GM21717 (cell line): Measurements from ENCODE around the gene TPST2.

Experiments
- ATAC-seq: cut with Tn5 transposase; IDR thresholded peaks from one replicate; pipeline ENCODE4 v1.9.1; 2021; ENCODE audit warnings: mild to moderate bottlenecking, moderate library complexity; ENCODE audit not compliant: unreplicated experiment

Gene TPST2

DNA sequence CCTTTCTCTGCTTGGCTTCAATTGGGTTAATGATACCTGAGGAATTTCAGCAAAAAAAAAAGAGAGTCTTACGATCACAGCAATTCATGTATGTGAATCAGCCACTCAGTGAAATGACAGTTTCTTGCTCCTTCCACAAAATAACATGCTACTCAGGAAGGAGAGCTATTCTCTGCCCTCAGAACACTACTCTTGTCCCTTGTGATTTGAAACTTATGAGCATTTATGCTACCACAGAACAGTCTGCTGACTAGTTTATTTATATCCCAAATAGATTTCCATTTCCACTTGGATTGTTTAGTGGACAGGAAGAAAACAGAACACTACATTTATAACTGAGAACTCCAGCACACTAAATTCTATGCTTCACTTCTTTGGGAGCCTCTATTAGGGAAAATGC is 86.2 kb downstream of the TPST2 start:
- no peak for ATAC-seq

DNA sequence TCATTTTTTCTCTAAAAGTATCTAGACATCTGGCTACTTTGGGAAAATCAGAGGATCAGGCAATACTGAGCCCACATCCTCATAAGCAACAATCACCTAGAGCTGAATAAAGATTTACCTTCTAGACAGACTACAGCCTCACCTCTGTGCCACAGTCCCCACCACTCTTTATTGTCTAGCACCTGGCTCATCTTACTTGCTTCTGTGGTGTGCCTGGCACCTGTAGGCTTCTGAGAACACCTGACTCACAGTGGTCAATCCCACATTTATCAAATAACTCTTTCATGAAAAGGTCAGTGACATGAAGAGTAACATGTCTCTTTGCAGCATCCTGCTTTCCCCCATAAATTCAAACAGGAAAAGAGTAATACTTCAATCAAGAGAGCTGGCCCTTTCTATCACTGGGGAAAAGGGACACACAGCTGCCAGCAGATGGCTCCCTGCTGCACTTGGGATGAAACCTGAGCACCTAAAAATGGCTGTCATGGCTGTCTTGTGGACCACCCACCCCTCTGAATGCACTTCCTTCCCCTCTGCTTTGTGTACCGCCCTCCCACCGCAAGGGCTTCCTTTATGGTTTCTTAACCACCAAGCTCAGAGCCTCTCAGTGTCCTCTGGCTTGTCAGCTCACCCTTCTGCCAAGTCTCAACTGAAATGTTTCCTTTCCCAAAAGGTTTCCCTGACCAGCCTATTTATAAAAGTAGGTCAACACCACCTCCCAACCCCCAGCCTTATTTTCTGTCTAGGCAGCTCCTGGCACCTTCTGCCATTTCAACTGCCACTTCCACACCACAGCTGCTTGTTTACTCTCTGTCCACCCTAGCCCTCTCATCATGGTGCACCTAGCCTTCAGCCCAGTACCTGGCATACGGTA is 87.0 kb downstream of the TPST2 start:
- ATAC-seq = no peak

DNA sequence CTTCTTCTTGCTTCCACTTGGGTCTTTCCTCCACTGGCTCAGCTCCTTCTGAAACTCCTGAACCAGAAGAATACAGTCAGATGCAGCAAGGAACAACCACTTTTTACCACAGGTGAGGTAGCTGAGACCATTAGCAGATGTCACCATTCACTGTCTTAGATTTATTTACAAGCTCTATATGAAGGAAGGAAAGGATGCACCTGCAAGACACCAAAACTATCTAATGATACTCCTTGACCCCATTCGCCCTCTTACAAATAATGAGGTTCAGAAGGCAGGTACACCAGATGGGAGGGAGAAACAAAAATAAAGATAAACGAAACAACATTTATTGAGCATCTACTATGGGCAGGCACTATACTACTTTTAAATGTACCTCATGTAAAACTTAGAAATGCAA is 87.9 kb downstream of the TPST2 start:
- ATAC-seq = no peak

DNA sequence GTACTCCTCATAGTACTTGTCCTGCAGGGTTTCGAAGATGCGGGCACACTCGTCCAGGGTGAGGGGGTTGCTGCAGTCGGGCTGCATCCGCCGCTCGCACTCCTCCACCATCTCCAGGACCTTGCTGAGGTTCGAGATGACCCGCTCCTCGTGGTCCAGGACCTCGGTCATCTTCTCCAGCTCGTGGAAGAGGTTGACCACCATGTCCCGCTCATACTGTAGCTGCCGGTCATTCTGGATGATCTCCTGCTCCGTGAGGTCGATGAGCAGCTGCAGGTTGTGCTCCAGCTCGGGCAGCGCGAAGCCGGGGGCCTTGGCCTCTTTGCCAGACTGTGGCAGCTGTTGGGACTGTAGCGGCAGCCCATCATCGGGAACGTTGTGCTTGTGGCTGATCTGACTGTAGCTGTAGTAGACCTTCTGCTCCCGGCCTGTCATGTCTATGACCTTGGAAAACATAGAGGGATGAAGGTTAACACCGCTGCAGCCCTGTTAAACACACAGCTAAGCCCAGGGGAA is 90.7 kb downstream of the TPST2 start:
- ATAC-seq = no peak

DNA sequence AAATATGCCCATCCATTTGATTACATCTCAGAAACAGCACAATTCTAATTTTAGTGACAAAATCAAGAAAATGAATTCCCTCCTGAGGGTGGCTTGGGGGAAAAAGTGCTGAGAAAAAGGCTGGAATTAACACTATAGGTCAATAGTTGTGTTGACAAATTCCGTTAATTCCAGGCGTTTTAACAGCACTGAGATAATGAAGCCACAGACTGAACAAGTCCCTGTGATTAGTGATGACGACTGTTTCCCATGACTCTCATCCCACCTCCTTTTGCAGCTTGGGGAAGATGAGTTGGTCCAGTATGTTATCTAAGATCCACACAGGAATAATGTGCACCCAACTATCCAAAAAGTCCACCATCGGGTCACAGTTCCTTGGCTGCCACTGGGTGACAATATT is 93.5 kb downstream of the TPST2 start:
- ATAC-seq = no peak

DNA sequence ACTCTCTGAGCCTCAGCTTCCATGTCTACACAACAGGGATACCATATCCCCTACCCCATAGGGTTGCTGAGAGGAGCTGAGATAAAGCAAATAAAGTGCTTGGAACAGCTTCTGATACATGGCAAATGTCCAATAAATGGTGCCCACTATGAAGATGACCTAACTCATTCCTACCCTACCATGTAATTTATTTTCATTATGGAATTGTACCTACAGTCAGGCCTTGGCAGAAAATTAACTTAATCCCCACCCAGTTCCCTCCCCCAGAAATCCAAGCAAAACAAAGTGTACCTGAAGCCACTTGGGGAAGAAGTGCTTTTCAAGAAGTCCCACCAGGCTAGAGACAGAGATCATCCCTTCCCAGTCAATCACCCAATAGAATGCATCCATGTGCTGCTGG is 95.4 kb downstream of the TPST2 start:
- no peak for ATAC-seq

- no peak for ATAC-seq
These were observed 97.7 kb downstream of the TPST2 start for GRCh38 chr22:26492220-26492619.

GRCh38 chr22:26489447-26490036 is 100.4 kb downstream of the TPST2 start:
- no peak for ATAC-seq

- no peak for ATAC-seq
These were observed 101.9 kb downstream of the TPST2 start for GRCh38 chr22:26487996-26488395.

DNA sequence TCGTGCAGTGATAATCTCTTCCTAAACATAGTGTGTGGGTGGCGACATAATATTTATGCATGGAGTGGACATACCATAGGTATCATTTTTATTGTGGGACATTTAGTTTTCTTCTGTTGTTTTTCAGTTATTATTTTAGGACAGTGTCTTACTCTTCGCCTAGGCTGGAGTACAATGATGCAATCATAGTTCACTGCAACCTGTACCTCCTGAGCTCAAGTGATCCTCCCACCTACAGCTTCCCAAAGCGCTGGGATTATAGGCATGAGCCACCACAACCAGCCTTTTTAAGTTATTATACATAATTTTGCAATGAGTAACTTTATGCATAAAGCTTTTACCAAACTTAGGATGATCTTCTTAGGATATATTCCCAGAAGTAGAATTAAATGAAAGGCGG is 103.5 kb downstream of the TPST2 start:
- ATAC-seq = no peak

DNA sequence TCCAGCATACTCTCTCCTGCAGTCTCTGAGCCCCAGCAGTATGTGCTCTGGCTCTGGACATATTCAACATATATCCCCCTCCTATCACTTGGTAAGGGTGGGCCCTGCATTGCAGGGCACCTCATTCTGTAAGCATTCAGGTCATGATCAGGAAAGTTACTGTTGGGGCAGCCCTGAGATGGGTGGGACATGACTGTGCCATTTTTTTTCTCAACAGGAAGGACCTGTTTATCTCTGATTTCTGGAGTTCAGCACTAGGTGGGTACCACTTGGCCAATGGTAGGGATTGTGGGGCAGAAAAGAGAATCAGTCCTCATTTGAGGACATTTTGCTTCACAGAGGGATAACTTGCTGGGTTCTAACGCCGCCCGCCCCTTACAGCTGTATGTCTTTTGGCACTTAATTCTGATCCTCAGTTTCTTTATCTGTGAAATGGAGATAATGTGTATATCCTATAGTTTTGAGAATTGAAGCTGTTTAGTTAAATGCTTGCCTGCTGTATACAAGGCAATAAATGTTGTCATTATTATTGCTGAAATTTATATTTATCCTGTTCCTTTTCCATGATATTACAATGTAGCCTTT is 104.0 kb downstream of the TPST2 start:
- no peak for ATAC-seq

GRCh38 chr22:26485013-26485412 is 104.9 kb downstream of the TPST2 start:
- no peak for ATAC-seq

DNA sequence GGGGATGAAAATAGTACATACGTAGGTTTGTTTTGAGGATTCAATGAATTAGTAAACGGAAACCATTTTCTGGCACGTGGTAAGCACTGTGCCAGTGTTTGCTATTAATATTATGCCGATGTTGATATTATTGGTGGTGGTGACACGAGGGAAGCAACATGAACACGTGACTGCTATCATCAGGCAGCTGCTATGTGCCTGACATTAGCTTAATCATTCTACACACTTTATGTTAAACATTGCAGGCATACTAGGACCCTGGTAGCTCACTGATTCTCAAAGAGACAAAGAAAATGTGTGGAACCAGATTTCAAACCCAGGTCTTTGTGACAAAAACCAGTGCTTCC is 105.6 kb downstream of the TPST2 start:
- ATAC-seq = no peak

GRCh38 chr22:26483439-26484359 is 106.2 kb downstream of the TPST2 start, which contains the start of the genes HPS4 and SRRD:
Gene HPS4 (minus strand): TSS chr22:26483783. CDS start chr22:26481762, 2,021 bp downstream.
Gene SRRD (plus strand): TSS chr22:26483877. CDS start chr22:26483891, 14 bp downstream.
- ATAC-seq = peak; percentile 45

GRCh38 chr22:26483043-26483438 is 106.9 kb downstream of the TPST2 start:
- no peak for ATAC-seq

GRCh38 chr22:26482161-26482560 is 107.8 kb downstream of the TPST2 start:
- no peak for ATAC-seq

- ATAC-seq = no peak
These were observed 108.2 kb downstream of the TPST2 start for GRCh38 chr22:26481694-26482093.

DNA sequence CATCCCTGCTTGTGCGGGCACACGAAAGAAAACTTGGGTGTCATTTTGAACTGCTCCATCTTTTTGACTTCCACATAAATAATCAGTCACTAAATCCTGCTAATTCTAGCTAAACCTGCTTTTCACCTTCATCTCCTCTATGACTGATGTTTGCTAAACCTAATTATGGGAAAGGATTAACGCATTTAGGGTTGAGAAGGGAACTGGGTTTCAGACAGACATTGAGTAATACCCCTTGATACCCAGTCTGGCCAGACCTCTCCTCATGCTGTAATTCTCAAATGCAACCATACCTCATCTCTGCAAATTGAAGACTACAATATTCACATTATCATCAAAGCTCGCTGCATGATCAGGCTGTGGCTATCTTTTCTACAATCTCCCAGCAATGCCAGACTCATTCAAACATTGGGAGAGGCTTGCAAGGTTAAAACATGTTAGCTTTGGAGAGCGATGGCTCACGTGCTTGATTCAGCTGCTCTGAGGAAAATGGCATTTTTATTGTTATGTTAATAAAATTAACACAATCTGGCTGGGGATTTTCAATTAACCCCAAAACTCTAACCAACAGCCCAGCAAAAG is 108.7 kb downstream of the TPST2 start:
- ATAC-seq = no peak

DNA sequence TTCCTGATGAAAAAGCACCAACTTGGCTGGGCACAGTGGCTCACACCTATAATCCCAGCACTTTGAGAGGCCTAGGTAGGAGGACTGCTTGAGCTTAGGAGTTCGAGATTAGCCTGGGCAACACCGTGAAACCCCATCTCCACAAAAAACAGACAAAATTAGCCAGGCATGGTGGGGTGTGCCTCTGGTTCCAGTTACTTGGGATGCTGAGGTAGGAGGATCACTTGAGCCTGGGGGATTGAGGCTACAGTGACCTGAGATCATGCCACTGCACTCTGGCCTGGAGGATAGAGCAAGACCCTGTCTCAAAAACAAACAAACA is 109.4 kb downstream of the TPST2 start:
- no peak for ATAC-seq

GRCh38 chr22:26479792-26480610 is 109.9 kb downstream of the TPST2 start:
- no peak for ATAC-seq
